ENCODE results near the gene PGF. TPM values are rescaled to one million over a fixed set of nuclear protein-coding genes. Genes with fewer than 3 reads are reported as not detected.

Gene PGF
- total RNA-seq, 1 donor from 2014 or later = 8.9 TPM

GRCh38 chr14:74915426-74915825, 40.0 kb downstream of the PGF start:
- Histone ChIP-seq H3K4me1 (ENCODE audit: control insufficient read depth in 3 of 3, insufficient read depth in 3 of 3, low read length in 3 of 3) (peaks cover 38 to 47% (median 39%) of the 10 kb centered on the region in 3 donors), H3K27ac (ENCODE audit: low read depth, low read length) (peak overlapping the region; percentile 87)

DNA sequence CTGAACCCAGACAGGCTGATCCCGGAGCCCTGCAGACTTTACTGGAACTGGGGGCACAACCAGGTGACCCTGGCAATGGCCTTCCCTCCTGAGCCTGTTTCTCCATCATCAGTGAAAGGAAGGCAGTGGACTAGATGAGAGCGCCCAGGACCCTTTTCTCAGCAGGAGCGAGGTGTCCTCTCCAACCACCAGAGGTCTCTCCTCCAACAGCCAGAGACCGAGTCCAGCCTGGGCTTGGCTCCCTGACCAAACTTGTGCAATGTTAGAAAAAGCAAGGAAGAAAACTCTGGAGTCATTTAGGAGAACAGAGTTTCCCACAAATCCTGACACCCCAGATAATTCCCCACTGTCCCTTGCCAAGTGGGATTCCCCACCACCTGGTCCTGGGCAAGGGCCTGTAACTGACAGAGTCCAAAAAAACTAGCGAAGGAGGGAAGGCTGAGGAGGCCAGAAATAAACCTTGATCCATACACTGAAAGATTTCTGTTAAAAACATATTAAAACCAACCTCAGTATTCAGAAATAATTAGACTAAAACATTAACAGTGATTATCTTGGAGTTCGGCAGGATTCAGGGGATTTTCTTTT, 41.3 kb downstream of the PGF start:
- Histone ChIP-seq H3K27me3 (ENCODE audit: control insufficient read depth in 3 of 3, insufficient read depth in 3 of 3, low read length in 3 of 3) (no peaks in the 10 kb centered on the region), H3K36me3 (ENCODE audit: control insufficient read depth in 3 of 3, insufficient read depth in 3 of 3, low read length in 3 of 3) (peaks cover under 1 to 3% (median 1%) of the 10 kb centered on the region in 3 donors), H3K27ac (ENCODE audit: low read depth, low read length) (peak overlapping the region; percentile 26), H3K4me1 (ENCODE audit: control insufficient read depth in 3 of 3, insufficient read depth in 3 of 3, low read length in 3 of 3) (peaks cover 38 to 47% (median 43%) of the 10 kb centered on the region in 3 donors), H3K4me3 (ENCODE audit: low read length in 3 of 3) (no peak overlapping the region), H3K9ac (ENCODE audit: low read depth in 1 of 3, low read length in 3 of 3) (peak overlapping the region in 1 of 3 donors; percentile 23), H3K9me3 (ENCODE audit: control insufficient read depth in 3 of 3, low read length in 3 of 3) (no peaks in the 10 kb centered on the region)

More at GRCh38 chr14:74915426-74915825, 40.0 kb downstream of the PGF start:
- Histone ChIP-seq H3K9me3 (ENCODE audit: control insufficient read depth in 3 of 3, low read length in 3 of 3) (no peaks in the 10 kb centered on the region), H3K36me3 (ENCODE audit: control insufficient read depth in 3 of 3, insufficient read depth in 3 of 3, low read length in 3 of 3) (peaks cover 5 to 8% (median 7%) of the 10 kb centered on the region in 3 donors), H3K4me3 (ENCODE audit: low read length in 3 of 3) (no peak overlapping the region), H3K27me3 (ENCODE audit: control insufficient read depth in 3 of 3, insufficient read depth in 3 of 3, low read length in 3 of 3) (no peaks in the 10 kb centered on the region), H3K9ac (ENCODE audit: low read depth in 1 of 3, low read length in 3 of 3) (no peak overlapping the region)

- peaks cover 41 to 49% (median 47%) of the 10 kb centered on the region in 3 donors for H3K4me1 ChIP-seq (ENCODE audit: control insufficient read depth in 3 of 3, insufficient read depth in 3 of 3, low read length in 3 of 3)
- H3K9ac ChIP-seq (ENCODE audit: low read depth in 1 of 3, low read length in 3 of 3) = no peak overlapping the region
- H3K36me3 ChIP-seq (ENCODE audit: control insufficient read depth in 3 of 3, insufficient read depth in 3 of 3, low read length in 3 of 3) = peaks cover 0 to under 1% (median 0%) of the 10 kb centered on the region in 3 donors
- peak overlapping the region; percentile 26 for H3K27ac ChIP-seq (ENCODE audit: low read depth, low read length)
- no peak overlapping the region for H3K4me3 ChIP-seq (ENCODE audit: low read length in 3 of 3)
- no peaks in the 10 kb centered on the region for H3K9me3 ChIP-seq (ENCODE audit: control insufficient read depth in 3 of 3, low read length in 3 of 3)
- H3K27me3 ChIP-seq (ENCODE audit: control insufficient read depth in 3 of 3, insufficient read depth in 3 of 3, low read length in 3 of 3) = no peaks in the 10 kb centered on the region
Measured at GRCh38 chr14:74913393-74913910, 41.9 kb downstream of the PGF start.

DNA sequence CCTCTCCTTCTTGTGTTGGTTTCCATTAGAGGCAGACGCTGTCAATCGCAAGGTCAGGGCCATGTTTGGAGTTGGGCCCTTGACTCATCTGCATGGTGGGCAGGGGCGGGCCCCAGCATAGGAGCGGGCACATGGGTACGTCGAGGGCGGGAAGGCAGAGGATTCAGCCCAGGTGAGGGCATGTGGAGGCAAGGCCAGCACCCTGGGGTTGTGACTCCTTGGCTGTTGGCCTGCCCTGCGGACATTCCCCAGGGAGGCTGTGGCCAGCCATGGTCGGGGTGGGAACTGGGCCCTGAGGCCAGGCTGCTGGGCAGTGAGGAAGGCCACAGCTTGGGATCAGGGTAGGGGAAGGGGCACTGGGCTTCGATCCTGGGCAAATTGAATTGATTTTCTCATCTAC, 42.6 kb downstream of the PGF start:
- no peaks in the 10 kb centered on the region for H3K36me3 ChIP-seq (ENCODE audit: control insufficient read depth in 3 of 3, insufficient read depth in 3 of 3, low read length in 3 of 3)
- no peaks in the 10 kb centered on the region for H3K27me3 ChIP-seq (ENCODE audit: control insufficient read depth in 3 of 3, insufficient read depth in 3 of 3, low read length in 3 of 3)
- H3K27ac ChIP-seq (ENCODE audit: low read depth, low read length) = no peak overlapping the region
- no peaks in the 10 kb centered on the region for H3K9me3 ChIP-seq (ENCODE audit: control insufficient read depth in 3 of 3, low read length in 3 of 3)
- peaks cover 42 to 49% (median 48%) of the 10 kb centered on the region in 3 donors for H3K4me1 ChIP-seq (ENCODE audit: control insufficient read depth in 3 of 3, insufficient read depth in 3 of 3, low read length in 3 of 3)
- no peak overlapping the region for H3K9ac ChIP-seq (ENCODE audit: low read depth in 1 of 3, low read length in 3 of 3)
- no peak overlapping the region for H3K4me3 ChIP-seq (ENCODE audit: low read length in 3 of 3)

DNA sequence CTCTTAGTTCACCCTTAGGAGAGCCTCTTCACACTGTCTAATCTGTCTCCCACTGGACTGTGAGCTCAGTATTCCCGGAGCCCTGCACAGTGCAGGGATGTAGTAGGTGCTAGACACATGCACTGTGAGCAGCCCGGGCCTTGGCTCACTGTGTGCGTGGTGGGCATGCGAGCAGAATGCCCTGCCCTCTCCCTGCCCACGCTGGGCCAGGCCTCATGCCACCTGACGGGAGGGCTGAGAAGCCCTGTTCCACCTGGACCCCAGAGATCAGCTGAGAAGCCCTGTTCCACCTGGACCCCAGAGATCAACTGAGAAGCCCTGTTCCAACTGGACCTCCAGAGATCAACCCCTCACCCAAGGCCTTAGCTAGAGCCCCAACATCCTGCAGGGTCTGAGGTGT, 43.3 kb downstream of the PGF start:
- Histone ChIP-seq H3K4me3 (ENCODE audit: low read length in 3 of 3) (no peak overlapping the region), H3K4me1 (ENCODE audit: control insufficient read depth in 3 of 3, insufficient read depth in 3 of 3, low read length in 3 of 3) (peaks cover 42 to 49% (median 48%) of the 10 kb centered on the region in 3 donors), H3K9ac (ENCODE audit: low read depth in 1 of 3, low read length in 3 of 3) (no peak overlapping the region), H3K9me3 (ENCODE audit: control insufficient read depth in 3 of 3, low read length in 3 of 3) (no peaks in the 10 kb centered on the region), H3K27me3 (ENCODE audit: control insufficient read depth in 3 of 3, insufficient read depth in 3 of 3, low read length in 3 of 3) (no peaks in the 10 kb centered on the region), H3K36me3 (ENCODE audit: control insufficient read depth in 3 of 3, insufficient read depth in 3 of 3, low read length in 3 of 3) (no peaks in the 10 kb centered on the region), H3K27ac (ENCODE audit: low read depth, low read length) (no peak overlapping the region)

DNA sequence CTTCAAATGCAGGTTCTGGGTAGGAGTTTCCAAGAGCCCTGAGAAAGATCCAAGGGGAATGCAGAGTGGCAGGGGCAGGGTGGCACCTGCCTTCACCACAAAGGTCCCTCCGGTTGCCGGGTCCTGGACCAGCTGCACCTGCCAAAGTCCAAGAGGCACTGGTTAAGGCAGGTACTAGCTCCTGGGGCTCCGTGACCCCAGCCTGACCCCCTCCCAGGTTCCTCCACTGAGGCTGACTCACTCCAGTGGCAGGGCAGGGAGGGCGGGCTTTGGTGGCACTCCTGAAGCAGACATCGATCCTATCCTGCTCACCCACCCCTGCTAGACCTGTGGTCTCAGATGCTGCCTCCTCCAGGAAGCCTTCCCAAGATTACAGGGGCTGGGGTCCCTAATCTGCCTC, 43.7 kb downstream of the PGF start:
- H3K27ac ChIP-seq (ENCODE audit: low read depth, low read length) = no peak overlapping the region
- H3K4me1 ChIP-seq (ENCODE audit: control insufficient read depth in 3 of 3, insufficient read depth in 3 of 3, low read length in 3 of 3) = peaks cover 42 to 49% (median 48%) of the 10 kb centered on the region in 3 donors

DNA sequence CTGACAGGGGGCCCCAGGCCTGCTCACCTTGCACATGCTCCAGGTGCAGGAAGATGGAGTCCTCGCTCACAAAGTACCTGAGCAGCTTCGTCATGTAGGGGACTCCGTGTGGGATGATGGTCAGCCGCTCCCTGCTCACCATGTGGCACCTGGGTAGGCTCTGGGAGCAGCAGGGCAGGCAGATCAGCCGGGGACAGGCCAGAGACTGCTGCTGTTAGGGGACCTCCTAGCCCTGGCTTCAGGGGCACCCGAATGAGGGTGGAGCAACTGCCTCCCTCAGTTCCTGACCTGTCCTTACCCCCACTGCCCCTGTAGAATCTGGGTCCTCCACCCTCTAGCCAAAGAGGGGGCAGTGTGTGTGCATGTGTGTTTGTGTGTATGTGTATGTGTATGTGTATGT, 44.2 kb downstream of the PGF start:
- H3K4me1 ChIP-seq (ENCODE audit: control insufficient read depth in 3 of 3, insufficient read depth in 3 of 3, low read length in 3 of 3) = peaks cover 38 to 48% (median 46%) of the 10 kb centered on the region in 3 donors
- H3K9ac ChIP-seq (ENCODE audit: low read depth in 1 of 3, low read length in 3 of 3) = no peak overlapping the region
- no peaks in the 10 kb centered on the region for H3K27me3 ChIP-seq (ENCODE audit: control insufficient read depth in 3 of 3, insufficient read depth in 3 of 3, low read length in 3 of 3)
- H3K4me3 ChIP-seq (ENCODE audit: low read length in 3 of 3) = no peak overlapping the region
- no peak overlapping the region for H3K27ac ChIP-seq (ENCODE audit: low read depth, low read length)
- no peaks in the 10 kb centered on the region for H3K9me3 ChIP-seq (ENCODE audit: control insufficient read depth in 3 of 3, low read length in 3 of 3)
- H3K36me3 ChIP-seq (ENCODE audit: control insufficient read depth in 3 of 3, insufficient read depth in 3 of 3, low read length in 3 of 3) = no peaks in the 10 kb centered on the region

More for the DNA sequence above, 43.7 kb downstream of the PGF start:
- H3K27me3 ChIP-seq (ENCODE audit: control insufficient read depth in 3 of 3, insufficient read depth in 3 of 3, low read length in 3 of 3) = no peaks in the 10 kb centered on the region
- no peaks in the 10 kb centered on the region for H3K9me3 ChIP-seq (ENCODE audit: control insufficient read depth in 3 of 3, low read length in 3 of 3)
- H3K9ac ChIP-seq (ENCODE audit: low read depth in 1 of 3, low read length in 3 of 3) = no peak overlapping the region
- H3K36me3 ChIP-seq (ENCODE audit: control insufficient read depth in 3 of 3, insufficient read depth in 3 of 3, low read length in 3 of 3) = no peaks in the 10 kb centered on the region
- H3K4me3 ChIP-seq (ENCODE audit: low read length in 3 of 3) = no peak overlapping the region

GRCh38 chr14:74910556-74910955, 44.8 kb downstream of the PGF start:
- peaks cover 0 to under 1% (median 0%) of the 10 kb centered on the region in 3 donors for H3K36me3 ChIP-seq (ENCODE audit: control insufficient read depth in 3 of 3, insufficient read depth in 3 of 3, low read length in 3 of 3)
- H3K4me3 ChIP-seq (ENCODE audit: low read length in 3 of 3) = no peak overlapping the region
- no peak overlapping the region for H3K9ac ChIP-seq (ENCODE audit: low read depth in 1 of 3, low read length in 3 of 3)
- H3K27me3 ChIP-seq (ENCODE audit: control insufficient read depth in 3 of 3, insufficient read depth in 3 of 3, low read length in 3 of 3) = no peaks in the 10 kb centered on the region
- H3K27ac ChIP-seq (ENCODE audit: low read depth, low read length) = no peak overlapping the region
- no peaks in the 10 kb centered on the region for H3K9me3 ChIP-seq (ENCODE audit: control insufficient read depth in 3 of 3, low read length in 3 of 3)
- H3K4me1 ChIP-seq (ENCODE audit: control insufficient read depth in 3 of 3, insufficient read depth in 3 of 3, low read length in 3 of 3) = peaks cover 38 to 46% (median 46%) of the 10 kb centered on the region in 3 donors

- Histone ChIP-seq H3K4me1 (ENCODE audit: control insufficient read depth in 3 of 3, insufficient read depth in 3 of 3, low read length in 3 of 3) (peaks cover 40 to 48% (median 40%) of the 10 kb centered on the region in 3 donors), H3K9me3 (ENCODE audit: control insufficient read depth in 3 of 3, low read length in 3 of 3) (no peaks in the 10 kb centered on the region), H3K36me3 (ENCODE audit: control insufficient read depth in 3 of 3, insufficient read depth in 3 of 3, low read length in 3 of 3) (peaks cover 0 to 2% (median 0%) of the 10 kb centered on the region in 3 donors), H3K9ac (ENCODE audit: low read depth in 1 of 3, low read length in 3 of 3) (no peak overlapping the region), H3K4me3 (ENCODE audit: low read length in 3 of 3) (no peak overlapping the region), H3K27ac (ENCODE audit: low read depth, low read length) (no peak overlapping the region), H3K27me3 (ENCODE audit: control insufficient read depth in 3 of 3, insufficient read depth in 3 of 3, low read length in 3 of 3) (no peaks in the 10 kb centered on the region)
Measured at GRCh38 chr14:74909911-74910310, 45.5 kb downstream of the PGF start.

DNA sequence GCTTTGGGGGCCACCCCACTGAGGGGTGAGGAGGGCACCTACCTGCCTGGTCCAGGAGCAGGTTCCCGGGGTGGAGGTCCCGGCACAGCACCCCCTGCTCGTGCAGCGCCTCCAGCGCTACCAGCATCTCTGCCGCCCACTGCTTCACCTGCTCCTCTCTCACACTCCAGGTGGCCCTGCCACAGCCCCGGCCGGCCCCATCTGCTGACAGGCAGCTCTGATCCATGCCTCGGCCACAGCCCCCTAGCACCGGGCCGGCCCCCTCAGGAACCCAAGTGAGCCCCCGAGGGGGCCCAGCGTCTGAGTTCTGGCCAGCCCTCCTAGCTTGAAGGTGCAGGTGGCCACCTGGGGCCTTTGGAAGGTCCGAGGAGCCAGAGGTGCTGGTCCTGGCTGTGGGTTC, 45.9 kb downstream of the PGF start:
- H3K9ac ChIP-seq (ENCODE audit: low read depth in 1 of 3, low read length in 3 of 3) = no peak overlapping the region
- peaks cover 39 to 47% (median 40%) of the 10 kb centered on the region in 3 donors for H3K4me1 ChIP-seq (ENCODE audit: control insufficient read depth in 3 of 3, insufficient read depth in 3 of 3, low read length in 3 of 3)
- peaks cover 2 to 4% (median 3%) of the 10 kb centered on the region in 3 donors for H3K36me3 ChIP-seq (ENCODE audit: control insufficient read depth in 3 of 3, insufficient read depth in 3 of 3, low read length in 3 of 3)
- no peaks in the 10 kb centered on the region for H3K9me3 ChIP-seq (ENCODE audit: control insufficient read depth in 3 of 3, low read length in 3 of 3)
- no peak overlapping the region for H3K4me3 ChIP-seq (ENCODE audit: low read length in 3 of 3)
- H3K27me3 ChIP-seq (ENCODE audit: control insufficient read depth in 3 of 3, insufficient read depth in 3 of 3, low read length in 3 of 3) = no peaks in the 10 kb centered on the region
- H3K27ac ChIP-seq (ENCODE audit: low read depth, low read length) = no peak overlapping the region

Measured in skeletal muscle tissue (tissue), 4 donors.